K562 (cell line): ENCODE measurements around the gene TMEM120B. TPM values are rescaled to one million over a fixed set of nuclear protein-coding genes. Genes with fewer than 3 reads are reported as not detected.

Experiments
- ATAC-seq: fragments of 200-7000 bp; cut with Tn5 transposase; 3 replicates; pipeline ENCODE4 v1.9.1; 2020; ENCODE audit warnings: moderate library complexity
- BruUV-seq: library from RNA; stranded (reverse); fragments of 400-500 nt; replicated peaks from 2 replicates; lab custom pipeline; 2021; lab: Mats Ljungman, UMichigan
- CTCF ChIA-PET: fragments of 300-600 bp; formaldehyde crosslinking; extraction: SDS; loops from one replicate; lab custom pipeline; 2021; ENCODE audit warnings: low intra/inter-chr PET ratio; lab: Yijun Ruan, JAX
- POLR2A ChIA-PET: fragments of 300-600, 350-650 bp; sonication (Branson Sonifier 250); formaldehyde crosslinking; extraction: SDS; loops from one replicate; lab custom pipeline; 2021; ENCODE audit warnings: antibody characterized with exemption, inconsistent platforms; lab: Yijun Ruan, JAX
- DNase-seq, 4 experiments: peaks; one replicate each; pipeline versions ENCODE4 v3.0.0 to v3.0.0-alpha.2; 2011 to 2018; ENCODE audit warnings: low spot score in 3 of 4, mixed read lengths in 3 of 4; ENCODE audit errors: extremely low read depth in 1 of 4
- FAIRE-seq: peaks from 2 replicates; lab custom pipeline; 2011; peaks lifted over from hg19 to GRCh38; lab: Jason Lieb, UNC
- H2AFZ ChIP-seq: 2 replicates; pipeline ENCODE4 v1.6.0; 2011; ENCODE audit warnings: low read depth, low read length, control low read depth, inconsistent platforms
- H3K27ac ChIP-seq: fragments of 200-600 bp; 3 replicates; pipeline ENCODE4 v1.8.0; 2011; ENCODE audit warnings: low read depth, mild to moderate bottlenecking, control low read depth, inconsistent platforms, low read length, moderate library complexity, mixed read lengths; ENCODE audit errors: extremely low read depth
- H3K27me3 ChIP-seq, 2 experiments: fragments of 300-600 bp in 1 of 2; 2 replicates in 1 of 2; 3 replicates in 1 of 2; pipeline versions ENCODE4 v1.6.0 to v1.8.0; 2011; ENCODE audit warnings: inconsistent platforms in 2 of 2, low read length in 2 of 2, mild to moderate bottlenecking in 1 of 2, mixed read lengths in 1 of 2, moderate library complexity in 1 of 2; ENCODE audit not compliant: control insufficient read depth in 2 of 2, insufficient read depth in 2 of 2
- H3K36me3 ChIP-seq: fragments of 300-600 bp; 3 replicates; pipeline ENCODE4 v1.8.0; 2011; ENCODE audit warnings: mild to moderate bottlenecking, low read length, inconsistent platforms; ENCODE audit not compliant: control insufficient read depth, insufficient read depth
- H3K4me1 ChIP-seq, 2 experiments: fragments of 200-600 bp in 1 of 2; replicated peaks in 1 of 2; 2 replicates in 1 of 2; 3 replicates in 1 of 2; pipeline versions ENCODE4 v1.5.1 to v1.8.0; 2011; ENCODE audit warnings: inconsistent platforms in 2 of 2, low read length in 2 of 2, mild to moderate bottlenecking in 1 of 2, mixed read lengths in 1 of 2, moderate library complexity in 1 of 2; ENCODE audit not compliant: control insufficient read depth in 2 of 2, insufficient read depth in 2 of 2
- H3K4me2 ChIP-seq: 2 replicates; pipeline ENCODE4 v1.6.1; 2011; ENCODE audit warnings: low read length, control low read depth, inconsistent platforms, mixed read lengths; ENCODE audit not compliant: insufficient read depth
- H3K4me3 ChIP-seq: fragments of 200-600 bp; sonication (generic), shearing (Covaris generic); 2 replicates; pipeline ENCODE4 v1.5.1; 2016; ENCODE audit warnings: control low read depth, inconsistent platforms
- H3K79me2 ChIP-seq: fragments of 200-600 bp; 3 replicates; pipeline ENCODE4 v1.8.0; 2011; ENCODE audit warnings: low read length, inconsistent platforms; ENCODE audit not compliant: control insufficient read depth, insufficient read depth
- H3K9ac ChIP-seq, 2 experiments: 2 replicates each; pipeline versions ENCODE4 v1.6.0 to v1.6.1; 2011; ENCODE audit warnings: low read depth in 2 of 2, low read length in 2 of 2, control low read depth in 1 of 2, inconsistent platforms in 1 of 2, mild to moderate bottlenecking in 1 of 2, mixed read lengths in 1 of 2; ENCODE audit not compliant: insufficient read depth in 1 of 2
- H3K9me1 ChIP-seq: one replicate; pipeline ENCODE4 v1.6.0; 2011; ENCODE audit warnings: inconsistent platforms, mild to moderate bottlenecking, low read length, moderate library complexity; ENCODE audit not compliant: control insufficient read depth, insufficient read depth
- H3K9me3 ChIP-seq: replicated peaks from 2 replicates; pipeline ENCODE4 v1.5.1; 2011; ENCODE audit warnings: low read depth, low read length, inconsistent platforms; ENCODE audit not compliant: control insufficient read depth, insufficient read depth
- H4K20me1 ChIP-seq: replicated peaks from 2 replicates; pipeline ENCODE4 v1.6.1; 2011; ENCODE audit warnings: low read length, inconsistent platforms, mixed read lengths; ENCODE audit not compliant: control insufficient read depth, insufficient read depth
- ARNT ChIP-seq, 2 experiments: fragments of 450-650 bp; IDR thresholded peaks; 2 replicates each; pipeline ENCODE4 v1.6.1; 2016; ENCODE audit warnings: mild to moderate bottlenecking in 1 of 2
- GABPB2 ChIP-seq: fragments of 250-450 bp; sonication (Bioruptor Pico); conservative IDR thresholded peaks from 2 replicates; pipeline ENCODE4 v1.5.1; 2021; ENCODE audit warnings: mild to moderate bottlenecking
- L3MBTL2 ChIP-seq: fragments of 450-650 bp; IDR thresholded peaks from 2 replicates; pipeline ENCODE4 v1.6.1; 2016; ENCODE audit warnings: mild to moderate bottlenecking, moderate library complexity
- NELFE ChIP-seq: IDR thresholded peaks from 2 replicates; pipeline ENCODE4 v1.6.1; 2011; ENCODE audit warnings: mild to moderate bottlenecking; ENCODE audit not compliant: insufficient read depth, insufficient read length
- SRSF9 ChIP-seq: fragments of 200-400 bp; formaldehyde crosslinking; IDR thresholded peaks from 2 replicates; pipeline ENCODE4 v1.6.1; 2017; ENCODE audit warnings: low read depth, low read length, borderline replicate concordance
- SUPT5H ChIP-seq: fragments of 450-650 bp; IDR thresholded peaks from 2 replicates; pipeline ENCODE4 v1.6.1; 2016
- WGBS: fragments of 100-300 bp; shearing (Covaris generic); methylation state at CpG from one replicate; pipeline ENCODE4 v1.1.6; 2016; ENCODE audit warnings: low coverage, mixed read lengths; ENCODE audit not compliant: insufficient coverage; ENCODE audit errors: missing lambda C conversion rate; 5-methylcytosine and 5-hydroxymethylcytosine counted together
- in situ Hi-C: fragments of 300-500 bp; cut with MboI; formaldehyde crosslinking; loops from 4 replicates; pipeline ENCODE4 v1.15.0; 2018; ENCODE audit warnings: inconsistent platforms, mixed read lengths
- intact Hi-C: fragments of 100-400 bp; cut with micrococcal nuclease; formaldehyde crosslinking; loops from 2 replicates; pipeline ENCODE4 v1.14.2; 2022
- polyA plus RNA-seq, 8 experiments: library from polyadenylated mRNA; depleted of rRNA in 4 of 8; stranded (reverse) in 5 of 8; unstranded in 3 of 8; fragments of >200 nt; fragmentation: Nextera tagmentation in 2 of 8; fragmentation: Illumina TruSeq in 1 of 8; extraction: Ambion mirVana in 2 of 8; extraction: Trizol in 1 of 8; gene quantifications; 2 replicates each; pipeline versions ENCODE4 v1.2.1 to v1.2.3, GENCODE V29; 2011 to 2014; ENCODE audit warnings: inconsistent platforms in 1 of 8, missing spikeins in 1 of 8
- total RNA-seq, 7 experiments: library from RNA; depleted of rRNA in 6 of 7; stranded (reverse); fragments of >200 nt in 6 of 7; fragmentation: Illumina TruSeq in 2 of 7; extraction: Trizol in 2 of 7; gene quantifications; 2 replicates each; pipeline versions ENCODE4 v1.2.1 to v1.2.3, GENCODE V29; 2011 to 2021; ENCODE audit warnings: low replicate concordance in 1 of 7
- TF ChIP-seq, protein P1 (sequence below): fragments of 450-650 bp; IDR thresholded peaks from 2 replicates; pipeline ENCODE4 v1.6.1; 2017; ENCODE audit warnings: antibody characterized with exemption, mild to moderate bottlenecking
- TF ChIP-seq, protein P2 (sequence below): fragments of 450-650 bp; IDR thresholded peaks from 2 replicates; pipeline ENCODE4 v1.7.1; 2018; ENCODE audit warnings: mild to moderate bottlenecking, low read depth; ENCODE audit not compliant: partially characterized antibody
- TF ChIP-seq, protein P3 (sequence below): fragments of 250-450 bp; sonication (Bioruptor Pico); IDR thresholded peaks from 2 replicates; pipeline ENCODE4 v1.8.0; 2022; ENCODE audit warnings: inconsistent platforms, mild to moderate bottlenecking, moderate library complexity, borderline replicate concordance
- TF ChIP-seq, protein P4 (sequence below): fragments of 250-450 bp; sonication (Bioruptor Pico); IDR thresholded peaks from 2 replicates; pipeline ENCODE4 v1.8.0; 2021; ENCODE audit warnings: mild to moderate bottlenecking, moderate library complexity

TMEM120B gene
- total and polyA plus RNA-seq, 9 of the 15 experiments (the other 6 are each of a cell fraction or from before 2014, with no cell fraction given), result 1.7 to 18.6 (median 7.4) TPM

DNA sequence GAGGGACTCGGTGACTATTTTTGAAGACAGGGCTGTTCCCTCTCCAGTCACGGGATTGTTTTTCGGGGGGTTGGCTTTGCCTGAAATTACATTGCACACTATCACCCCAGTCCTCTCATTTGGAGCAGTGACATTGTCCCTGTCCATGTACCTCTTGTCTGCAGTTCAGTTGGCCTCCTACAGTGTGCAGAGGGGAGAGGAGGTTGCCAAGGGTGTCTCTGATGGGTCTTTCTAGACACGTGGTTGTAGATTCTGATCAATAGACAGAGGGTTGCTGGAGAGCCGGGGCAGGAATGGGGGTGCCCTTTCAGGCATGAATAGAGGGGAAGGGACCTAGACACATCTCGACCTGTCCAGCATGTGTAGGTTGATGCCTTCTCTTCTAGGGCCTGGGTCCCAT is 1.2 kb downstream of the TMEM120B start:
- peak overlapping the region; percentile 92; the same call in 1 of the 2 replicates for H2AFZ ChIP-seq
- ChIA-PET CTCF (no interaction called here), POLR2A (interaction anchor here (1.1 to 1.8 kb wide), 2 partner anchors 27 to 35 kb away, joined by 3 to 11 read pairs; no protein-coding TSS in a partner anchor)
- H3K4me3 ChIP-seq, result peak overlapping the region; percentile 96
- intact Hi-C loops, result loop anchor here (2.0 kb wide), 1 partner anchor 25 kb away; no protein-coding TSS in a partner anchor
- H3K36me3 ChIP-seq, result peaks cover 25% of the 10 kb centered on the region
- DNase-seq (peak in 1 of 4 experiments; percentile 29), ATAC-seq (peak; percentile 40), FAIRE-seq (no peak)
- H3K4me2 ChIP-seq, result peak overlapping the region; percentile 91
- 0 out of 2 replicates have a peak, but pooled peaks cover 3% of the 10 kb centered on the region for H4K20me1 ChIP-seq
- in situ Hi-C loops, result no loop called here
- peak overlapping the region; percentile 78 for H3K27ac ChIP-seq
- WGBS, result 18% methylated on average over 6 of the region's 6 CpGs
- H3K9ac ChIP-seq, result peak overlapping the region; percentile 49 to 94
- peaks cover 30 to 33% of the 10 kb centered on the region in 2 experiments for H3K4me1 ChIP-seq
- TSS peak; percentile 52 for BruUV-seq
- no peaks in the 10 kb centered on the region for H3K27me3 ChIP-seq
- no peaks in the 10 kb centered on the region for H3K9me3 ChIP-seq
- H3K9me1 ChIP-seq, result peaks cover 3% of the 10 kb centered on the region
- H3K79me2 ChIP-seq, result peaks cover 54% of the 10 kb centered on the region
- TF ChIP-seq, protein P1, sequence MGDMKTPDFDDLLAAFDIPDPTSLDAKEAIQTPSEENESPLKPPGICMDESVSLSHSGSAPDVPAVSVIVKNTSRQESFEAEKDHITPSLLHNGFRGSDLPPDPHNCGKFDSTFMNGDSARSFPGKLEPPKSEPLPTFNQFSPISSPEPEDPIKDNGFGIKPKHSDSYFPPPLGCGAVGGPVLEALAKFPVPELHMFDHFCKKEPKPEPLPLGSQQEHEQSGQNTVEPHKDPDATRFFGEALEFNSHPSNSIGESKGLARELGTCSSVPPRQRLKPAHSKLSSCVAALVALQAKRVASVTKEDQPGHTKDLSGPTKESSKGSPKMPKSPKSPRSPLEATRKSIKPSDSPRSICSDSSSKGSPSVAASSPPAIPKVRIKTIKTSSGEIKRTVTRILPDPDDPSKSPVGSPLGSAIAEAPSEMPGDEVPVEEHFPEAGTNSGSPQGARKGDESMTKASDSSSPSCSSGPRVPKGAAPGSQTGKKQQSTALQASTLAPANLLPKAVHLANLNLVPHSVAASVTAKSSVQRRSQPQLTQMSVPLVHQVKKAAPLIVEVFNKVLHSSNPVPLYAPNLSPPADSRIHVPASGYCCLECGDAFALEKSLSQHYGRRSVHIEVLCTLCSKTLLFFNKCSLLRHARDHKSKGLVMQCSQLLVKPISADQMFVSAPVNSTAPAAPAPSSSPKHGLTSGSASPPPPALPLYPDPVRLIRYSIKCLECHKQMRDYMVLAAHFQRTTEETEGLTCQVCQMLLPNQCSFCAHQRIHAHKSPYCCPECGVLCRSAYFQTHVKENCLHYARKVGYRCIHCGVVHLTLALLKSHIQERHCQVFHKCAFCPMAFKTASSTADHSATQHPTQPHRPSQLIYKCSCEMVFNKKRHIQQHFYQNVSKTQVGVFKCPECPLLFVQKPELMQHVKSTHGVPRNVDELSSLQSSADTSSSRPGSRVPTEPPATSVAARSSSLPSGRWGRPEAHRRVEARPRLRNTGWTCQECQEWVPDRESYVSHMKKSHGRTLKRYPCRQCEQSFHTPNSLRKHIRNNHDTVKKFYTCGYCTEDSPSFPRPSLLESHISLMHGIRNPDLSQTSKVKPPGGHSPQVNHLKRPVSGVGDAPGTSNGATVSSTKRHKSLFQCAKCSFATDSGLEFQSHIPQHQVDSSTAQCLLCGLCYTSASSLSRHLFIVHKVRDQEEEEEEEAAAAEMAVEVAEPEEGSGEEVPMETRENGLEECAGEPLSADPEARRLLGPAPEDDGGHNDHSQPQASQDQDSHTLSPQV, result peak; percentile 30; the same call in 1 of the 2 replicates
- TF ChIP-seq GABPB2 (CRISPR knock-in tag), result no peak
- TF ChIP-seq, protein P2, sequence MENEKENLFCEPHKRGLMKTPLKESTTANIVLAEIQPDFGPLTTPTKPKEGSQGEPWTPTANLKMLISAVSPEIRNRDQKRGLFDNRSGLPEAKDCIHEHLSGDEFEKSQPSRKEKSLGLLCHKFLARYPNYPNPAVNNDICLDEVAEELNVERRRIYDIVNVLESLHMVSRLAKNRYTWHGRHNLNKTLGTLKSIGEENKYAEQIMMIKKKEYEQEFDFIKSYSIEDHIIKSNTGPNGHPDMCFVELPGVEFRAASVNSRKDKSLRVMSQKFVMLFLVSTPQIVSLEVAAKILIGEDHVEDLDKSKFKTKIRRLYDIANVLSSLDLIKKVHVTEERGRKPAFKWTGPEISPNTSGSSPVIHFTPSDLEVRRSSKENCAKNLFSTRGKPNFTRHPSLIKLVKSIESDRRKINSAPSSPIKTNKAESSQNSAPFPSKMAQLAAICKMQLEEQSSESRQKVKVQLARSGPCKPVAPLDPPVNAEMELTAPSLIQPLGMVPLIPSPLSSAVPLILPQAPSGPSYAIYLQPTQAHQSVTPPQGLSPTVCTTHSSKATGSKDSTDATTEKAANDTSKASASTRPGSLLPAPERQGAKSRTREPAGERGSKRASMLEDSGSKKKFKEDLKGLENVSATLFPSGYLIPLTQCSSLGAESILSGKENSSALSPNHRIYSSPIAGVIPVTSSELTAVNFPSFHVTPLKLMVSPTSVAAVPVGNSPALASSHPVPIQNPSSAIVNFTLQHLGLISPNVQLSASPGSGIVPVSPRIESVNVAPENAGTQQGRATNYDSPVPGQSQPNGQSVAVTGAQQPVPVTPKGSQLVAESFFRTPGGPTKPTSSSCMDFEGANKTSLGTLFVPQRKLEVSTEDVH, result no peak
- no peak for TF ChIP-seq SUPT5H
- no peak for TF ChIP-seq ARNT (IDR thresholded peaks at IDR 0.05)
- no peak for TF ChIP-seq SRSF9
- TF ChIP-seq NELFE, result no peak
- TF ChIP-seq, protein P3, sequence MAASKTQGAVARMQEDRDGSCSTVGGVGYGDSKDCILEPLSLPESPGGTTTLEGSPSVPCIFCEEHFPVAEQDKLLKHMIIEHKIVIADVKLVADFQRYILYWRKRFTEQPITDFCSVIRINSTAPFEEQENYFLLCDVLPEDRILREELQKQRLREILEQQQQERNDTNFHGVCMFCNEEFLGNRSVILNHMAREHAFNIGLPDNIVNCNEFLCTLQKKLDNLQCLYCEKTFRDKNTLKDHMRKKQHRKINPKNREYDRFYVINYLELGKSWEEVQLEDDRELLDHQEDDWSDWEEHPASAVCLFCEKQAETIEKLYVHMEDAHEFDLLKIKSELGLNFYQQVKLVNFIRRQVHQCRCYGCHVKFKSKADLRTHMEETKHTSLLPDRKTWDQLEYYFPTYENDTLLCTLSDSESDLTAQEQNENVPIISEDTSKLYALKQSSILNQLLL (CRISPR knock-in tag), result no peak
- peak; percentile 37; the same call in 1 of the 2 replicates for TF ChIP-seq L3MBTL2
- TF ChIP-seq, protein P4, sequence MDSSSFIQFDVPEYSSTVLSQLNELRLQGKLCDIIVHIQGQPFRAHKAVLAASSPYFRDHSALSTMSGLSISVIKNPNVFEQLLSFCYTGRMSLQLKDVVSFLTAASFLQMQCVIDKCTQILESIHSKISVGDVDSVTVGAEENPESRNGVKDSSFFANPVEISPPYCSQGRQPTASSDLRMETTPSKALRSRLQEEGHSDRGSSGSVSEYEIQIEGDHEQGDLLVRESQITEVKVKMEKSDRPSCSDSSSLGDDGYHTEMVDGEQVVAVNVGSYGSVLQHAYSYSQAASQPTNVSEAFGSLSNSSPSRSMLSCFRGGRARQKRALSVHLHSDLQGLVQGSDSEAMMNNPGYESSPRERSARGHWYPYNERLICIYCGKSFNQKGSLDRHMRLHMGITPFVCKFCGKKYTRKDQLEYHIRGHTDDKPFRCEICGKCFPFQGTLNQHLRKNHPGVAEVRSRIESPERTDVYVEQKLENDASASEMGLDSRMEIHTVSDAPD, result no peak
